HG03175 (cell line): ENCODE data around the gene UNC119.
"Not testable (repeated sequence)": the region's sequence is repeated elsewhere in the genome, so short reads cannot be mapped to it uniquely, and the experiment has no call there.

Source experiments
- ATAC-seq: cut with Tn5 transposase; IDR thresholded peaks from one replicate; pipeline ENCODE4 v1.9.1; 2021; ENCODE audit warnings: mild to moderate bottlenecking, moderate library complexity; ENCODE audit not compliant: unreplicated experiment

Gene UNC119

GRCh38 chr17:28552176-28552999 lies at the start of gene UNC119:
Gene UNC119, minus strand, starts transcription at chr17:28552624. Its CDS starts 67 bp downstream, at chr17:28552557.
- peak; percentile 55 for ATAC-seq

DNA sequence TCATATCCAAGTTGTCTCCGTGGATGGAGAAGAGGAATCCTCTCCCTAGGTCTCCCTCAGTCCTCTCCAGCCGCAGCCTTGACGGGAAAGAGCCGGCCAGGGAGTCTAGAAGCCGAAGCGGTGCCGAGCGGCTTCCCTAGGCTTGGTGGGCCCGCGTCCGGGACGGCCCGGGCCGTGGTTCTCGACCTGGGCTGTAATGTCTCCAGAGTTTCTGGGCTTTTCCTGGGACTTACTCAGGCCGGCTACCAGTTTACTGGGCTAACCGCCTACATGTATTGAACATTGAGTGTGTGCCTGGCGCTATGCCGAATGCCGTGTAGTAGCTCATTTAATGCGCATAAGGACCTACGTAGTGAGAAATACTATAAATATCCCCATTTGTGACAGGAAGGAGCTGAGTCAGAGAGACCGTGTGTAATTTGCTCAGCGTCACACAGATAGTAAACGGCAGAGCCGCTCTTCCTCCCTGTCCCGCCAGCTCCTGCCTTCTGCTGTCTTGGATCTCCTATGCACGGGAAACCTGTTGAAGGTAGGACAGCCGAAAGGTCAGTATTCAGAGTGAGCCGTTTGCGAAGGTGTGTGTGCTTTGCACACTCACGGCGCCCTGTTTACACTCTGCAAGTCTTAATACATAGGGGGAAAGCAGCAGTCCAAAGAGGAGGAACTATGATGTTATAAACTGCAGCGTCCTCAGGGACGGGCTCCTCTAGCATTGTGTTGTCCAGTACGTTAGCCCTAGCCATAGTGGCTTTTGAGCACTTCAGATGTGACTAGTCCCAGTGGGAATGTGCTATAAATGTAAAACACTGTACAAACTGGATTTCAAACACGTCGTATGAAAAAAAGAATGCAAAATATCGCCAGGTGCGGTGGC lies 47.1 kb upstream of the UNC119 start:
- ATAC-seq = peak; percentile 54

- ATAC-seq = peak; percentile 79
These were observed 46.4 kb upstream of the UNC119 start, which contains the start of gene SPAG5 for GRCh38 chr17:28598799-28599310. Gene SPAG5, minus strand, starts transcription at chr17:28599025. Its CDS starts 79 bp downstream, at chr17:28598946.

- ATAC-seq = no peak
These were observed 46.0 kb upstream of the UNC119 start for GRCh38 chr17:28598389-28598788.

DNA sequence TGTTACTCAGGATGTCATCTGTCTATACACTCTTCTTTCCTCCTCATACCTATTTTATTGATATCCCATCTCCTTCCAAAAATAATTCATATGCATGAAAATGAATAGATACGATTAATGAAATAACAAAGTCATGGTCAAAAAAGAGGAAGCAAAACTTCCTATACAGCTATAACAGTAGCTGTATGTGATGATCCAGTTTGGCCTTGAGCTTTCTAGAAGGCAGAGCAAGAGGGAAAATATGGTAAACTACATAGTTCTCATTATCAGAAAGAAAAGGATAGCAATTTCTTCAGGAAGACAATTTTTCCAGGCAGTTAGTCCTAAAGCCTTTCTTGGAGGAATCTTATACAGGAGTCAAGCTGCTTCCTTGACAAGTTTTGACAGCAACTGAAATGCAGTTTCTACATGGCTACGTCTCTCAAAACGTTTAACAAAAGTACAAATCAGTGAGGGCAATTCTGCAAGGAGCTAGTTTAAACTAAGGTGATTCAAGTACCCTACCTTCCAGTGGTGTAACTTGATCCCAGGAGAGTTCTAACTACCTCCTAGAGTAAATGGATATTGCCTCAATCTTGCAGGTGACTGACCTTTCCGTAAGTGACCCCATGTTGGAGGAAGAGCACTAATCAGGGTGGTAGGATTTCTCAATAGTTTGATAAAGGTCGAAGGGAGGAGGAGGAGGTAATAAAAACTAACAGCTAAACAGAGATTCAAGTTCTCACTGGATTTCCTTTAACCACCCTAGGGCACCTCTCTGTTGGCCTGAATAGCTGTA lies 45.4 kb upstream of the UNC119 start:
- no peak for ATAC-seq

DNA sequence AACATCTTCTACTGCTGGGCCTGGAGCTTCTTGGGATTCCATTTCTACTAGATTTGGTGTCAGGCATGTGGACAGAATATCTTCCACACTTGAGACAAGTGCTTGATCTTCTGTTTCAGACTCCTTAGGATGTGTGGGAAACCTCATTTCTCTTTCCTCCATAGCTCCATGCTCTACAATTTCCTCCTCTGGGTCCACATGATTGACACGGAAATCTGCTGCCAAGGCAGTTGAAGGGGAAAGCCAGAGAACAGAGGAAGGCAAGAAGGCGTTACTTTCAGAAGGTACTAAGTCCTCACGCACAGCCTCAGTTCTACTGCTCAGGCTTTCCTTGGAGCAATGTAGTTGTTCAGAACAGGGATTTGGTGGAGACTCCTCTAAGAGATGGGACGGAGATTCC lies 39.8 kb upstream of the UNC119 start:
- no peak for ATAC-seq

DNA sequence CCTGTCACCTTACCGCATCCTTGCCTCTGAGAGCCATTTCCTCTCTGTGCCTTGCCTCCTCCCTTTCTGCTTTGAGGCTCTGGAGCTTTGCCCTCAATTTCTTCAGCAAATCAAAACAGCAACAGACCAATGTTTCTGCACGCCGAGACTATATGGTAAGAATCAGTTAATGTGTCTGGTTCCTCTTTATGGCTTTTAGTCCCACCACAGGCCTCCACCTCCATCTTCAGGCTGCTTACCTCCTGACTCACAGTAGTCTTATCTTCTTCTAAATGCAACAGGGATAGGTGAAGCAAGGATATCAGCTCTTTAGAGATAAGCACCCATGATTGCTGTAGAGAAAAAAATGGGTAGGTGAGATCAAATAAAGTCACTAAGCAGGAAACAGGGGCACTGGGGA lies 33.4 kb upstream of the UNC119 start:
- ATAC-seq = no peak

DNA sequence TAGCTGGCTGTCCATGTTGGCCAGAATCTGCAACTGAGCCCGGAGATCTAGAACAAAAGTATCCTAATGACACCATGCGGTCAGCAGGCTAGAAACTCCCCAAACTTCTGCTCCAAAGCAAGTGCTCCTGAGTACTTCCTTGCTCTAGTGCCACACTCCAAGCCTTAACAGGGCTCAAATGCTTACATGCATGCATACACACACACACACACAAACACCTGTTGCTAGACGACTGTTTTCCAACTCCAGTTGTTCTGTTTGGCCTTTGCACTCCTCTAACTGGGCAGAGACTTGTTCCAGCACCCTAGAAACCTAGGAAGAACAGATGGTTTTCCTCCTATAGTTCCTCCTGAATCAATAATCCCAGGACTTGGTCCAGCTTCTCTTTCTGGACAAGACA lies 32.0 kb upstream of the UNC119 start:
- ATAC-seq = no peak

GRCh38 chr17:28582513-28582912 lies 30.1 kb upstream of the UNC119 start:
- no peak for ATAC-seq

GRCh38 chr17:28580959-28581358 lies 28.5 kb upstream of the UNC119 start:
- no peak for ATAC-seq

- ATAC-seq = no peak
These were observed 27.1 kb upstream of the UNC119 start for GRCh38 chr17:28579526-28579925.

GRCh38 chr17:28578246-28579195 lies 26.1 kb upstream of the UNC119 start:
- no peak for ATAC-seq

- no peak for ATAC-seq
These were observed 25.0 kb upstream of the UNC119 start for GRCh38 chr17:28577466-28577824.

DNA sequence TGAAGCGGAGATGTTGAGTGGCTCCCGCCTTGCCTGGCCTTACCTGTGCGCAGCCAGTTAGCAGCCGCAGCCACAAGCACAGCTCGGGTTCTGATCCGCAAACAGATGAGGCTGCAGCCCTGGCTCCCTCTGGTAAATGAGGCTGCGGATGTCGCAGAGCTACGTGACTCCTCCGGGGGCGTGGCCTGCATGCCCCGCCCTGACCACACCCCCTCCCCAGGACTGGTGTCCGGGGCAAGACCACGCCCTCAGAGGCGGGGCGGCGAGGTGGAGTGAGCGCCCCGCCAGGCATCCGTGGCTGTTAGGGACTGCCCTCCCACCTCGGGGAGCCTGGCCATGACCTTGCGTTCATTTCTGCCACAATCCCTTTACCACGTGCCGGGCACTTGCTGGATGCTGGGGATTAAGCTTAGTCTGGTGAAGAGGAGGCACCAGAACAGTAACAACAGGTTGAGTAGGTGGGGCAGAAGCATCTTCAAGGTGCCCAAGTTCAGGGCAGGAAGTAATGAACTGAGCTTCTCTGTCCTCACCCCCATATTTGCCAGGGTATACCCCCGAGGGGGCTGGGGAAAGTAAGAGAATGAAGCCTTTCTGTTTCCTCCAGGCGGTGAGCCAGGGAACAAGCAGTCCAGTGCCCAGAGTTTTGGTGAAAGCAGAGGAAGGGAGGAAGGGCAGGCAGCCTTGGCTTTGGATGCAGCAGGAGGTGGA lies 24.5 kb upstream of the UNC119 start, which contains the start of gene ALDOC:
Gene ALDOC (minus strand): TSS at position 138 of the 708 bp plus-strand sequence. CDS start 1,363 bp downstream, outside the sequence.
- ATAC-seq = peak; percentile 85

DNA sequence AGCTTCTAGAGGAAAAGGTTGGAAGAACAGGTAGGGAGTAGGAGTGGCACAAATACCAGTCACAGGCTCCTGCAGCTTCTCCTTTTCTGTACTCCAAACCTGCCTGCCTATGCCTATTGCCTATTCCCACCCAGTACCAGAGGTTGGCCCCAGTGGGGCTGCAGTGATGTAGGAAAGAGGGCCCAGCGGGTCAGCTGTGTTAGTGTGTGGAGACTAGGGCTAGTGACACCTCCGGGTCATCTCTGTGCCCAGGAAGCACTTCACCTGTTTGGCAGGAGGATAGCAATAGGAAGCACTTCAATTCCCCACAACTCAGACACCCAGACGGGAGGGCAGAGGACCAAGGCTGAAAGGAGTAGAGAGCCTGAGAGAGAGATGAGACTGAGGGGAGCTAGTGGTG lies 23.6 kb upstream of the UNC119 start:
- ATAC-seq = not testable (repeated sequence)

- ATAC-seq = no peak
These were observed 22.8 kb upstream of the UNC119 start for GRCh38 chr17:28575126-28575795.

DNA sequence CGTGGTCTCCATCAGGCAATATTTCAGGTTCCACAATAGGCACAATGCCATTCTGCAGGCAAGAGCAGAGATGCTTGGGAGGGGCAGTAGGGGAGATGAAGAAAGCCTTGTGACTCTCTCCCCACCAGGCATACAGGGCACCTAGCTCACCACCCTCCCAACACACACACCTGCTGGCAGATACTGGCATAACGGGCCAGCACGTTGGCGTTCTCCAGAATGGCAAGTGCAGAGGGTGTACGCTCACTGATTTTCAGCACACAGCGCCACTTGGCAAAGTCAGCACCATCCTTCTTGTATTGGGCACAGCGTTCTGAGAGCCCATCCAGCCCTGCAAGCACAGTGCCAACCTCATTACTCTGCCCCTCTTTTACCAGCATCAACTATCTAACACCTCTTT lies 22.1 kb upstream of the UNC119 start:
- ATAC-seq = no peak

GRCh38 chr17:28573966-28574480 lies 21.6 kb upstream of the UNC119 start:
- no peak for ATAC-seq
